H1 (cell line): Measurements from ENCODE around the gene ASTN2. TPM values are rescaled to one million over a fixed set of nuclear protein-coding genes. Genes with fewer than 3 reads are reported as not detected.

ENCODE experiments used
- CTCF ChIA-PET: fragments of 300-600 bp; sonication (Branson Sonifier 250); formaldehyde crosslinking; loops from one replicate; lab custom pipeline; 2021; ENCODE audit not compliant: partially characterized antibody; lab: Charles Lee
- POLR2A ChIA-PET: fragments of 300-600 bp; sonication (Branson Sonifier 250); formaldehyde crosslinking; loops from one replicate; lab custom pipeline; 2021; ENCODE audit warnings: inconsistent platforms; ENCODE audit not compliant: partially characterized antibody; lab: Charles Lee
- DNase-seq, 2 experiments: peaks; one replicate each; pipeline versions ENCODE4 v3.0.0 to v3.0.0-alpha.2; 2010 to 2022; ENCODE audit warnings: low spot score in 2 of 2, low read depth in 1 of 2, mixed read lengths in 1 of 2
- FAIRE-seq: peaks from 2 replicates; lab custom pipeline; 2011; peaks lifted over from hg19 to GRCh38; lab: Jason Lieb, UNC
- H2AFZ ChIP-seq: 2 replicates; pipeline ENCODE4 v1.8.1; 2012; ENCODE audit warnings: low read length, inconsistent platforms
- H2AK5ac ChIP-seq: 2 replicates; pipeline ENCODE4 v1.6.1; 2013; ENCODE audit warnings: low read depth, low read length
- H2BK120ac ChIP-seq: replicated peaks from 2 replicates; pipeline ENCODE3; 2013; ENCODE audit warnings: low read depth, low read length, inconsistent platforms
- H2BK12ac ChIP-seq: 2 replicates; pipeline ENCODE4 v1.6.1; 2013; ENCODE audit warnings: low read depth, low read length
- H2BK15ac ChIP-seq: 2 replicates; pipeline ENCODE4 v1.6.1; 2013; ENCODE audit warnings: low read length
- H2BK20ac ChIP-seq: 2 replicates; pipeline ENCODE4 v1.6.1; 2013; ENCODE audit warnings: low read length
- H2BK5ac ChIP-seq: 2 replicates; pipeline ENCODE4 v1.6.1; 2013; ENCODE audit warnings: low read depth, low read length
- H3K14ac ChIP-seq: 2 replicates; pipeline ENCODE4 v1.6.1; 2013; ENCODE audit warnings: inconsistent platforms; ENCODE audit not compliant: insufficient read length
- H3K18ac ChIP-seq: 2 replicates; pipeline ENCODE4 v1.6.1; 2013; ENCODE audit warnings: low read length; ENCODE audit errors: extremely low read depth
- H3K23ac ChIP-seq: 2 replicates; pipeline ENCODE4 v1.6.1; 2013; ENCODE audit warnings: inconsistent platforms; ENCODE audit not compliant: insufficient read length
- H3K23me2 ChIP-seq: 2 replicates; pipeline ENCODE4 v1.6.1; 2013; ENCODE audit warnings: low read depth, low read length
- H3K27ac ChIP-seq: 2 replicates; pipeline ENCODE4 v1.6.1; 2011; ENCODE audit warnings: low read depth, low read length, inconsistent platforms
- H3K27me3 ChIP-seq, 4 experiments: replicated peaks in 1 of 4; 1 replicate in 1 of 4; 2 replicates in 3 of 4; pipeline versions ENCODE4 v1.6.1 to v1.8.1; 2011 to 2013; ENCODE audit warnings: low read length in 3 of 4, mild to moderate bottlenecking in 3 of 4, inconsistent platforms in 2 of 4, mixed read lengths in 2 of 4, moderate library complexity in 1 of 4; ENCODE audit not compliant: control insufficient read depth in 3 of 4, insufficient read depth in 3 of 4; ENCODE audit errors: extremely low read depth in 1 of 4
- H3K36me3 ChIP-seq, 4 experiments: 2 replicates each; pipeline versions ENCODE4 v1.6.1 to v1.8.1; 2011 to 2013; ENCODE audit warnings: mild to moderate bottlenecking in 4 of 4, low read length in 3 of 4, moderate library complexity in 2 of 4, control low read depth in 1 of 4, inconsistent platforms in 1 of 4; ENCODE audit not compliant: insufficient read depth in 4 of 4, control insufficient read depth in 2 of 4
- H3K4ac ChIP-seq: replicated peaks from 2 replicates; pipeline ENCODE3; 2013; ENCODE audit warnings: low read length, low read depth, mixed read lengths, inconsistent platforms; ENCODE audit not compliant: insufficient read length
- H3K4me1 ChIP-seq, 4 experiments: replicated peaks in 1 of 4; 1 replicate in 1 of 4; 2 replicates in 3 of 4; pipeline versions ENCODE4 v1.6.1 to v1.8.1; 2011 to 2013; ENCODE audit warnings: low read length in 3 of 4, inconsistent platforms in 2 of 4, mixed read lengths in 1 of 4; ENCODE audit not compliant: insufficient read depth in 4 of 4, control insufficient read depth in 3 of 4
- H3K4me2 ChIP-seq, 2 experiments: 2 replicates each; pipeline versions ENCODE4 v1.6.1 to v1.8.1; 2011 to 2013; ENCODE audit warnings: low read depth in 2 of 2, low read length in 2 of 2, control low read depth in 1 of 2, inconsistent platforms in 1 of 2, mild to moderate bottlenecking in 1 of 2; ENCODE audit not compliant: insufficient read depth in 1 of 2
- H3K4me3 ChIP-seq, 4 experiments: fragments of 200-600, 300-600 bp in 1 of 4; sonication (generic), shearing (Covaris generic), sonication (Bioruptor Twin) in 1 of 4; 2 replicates each; pipeline versions ENCODE4 v1.5.1 to v1.8.1; 2011 to 2016; ENCODE audit warnings: low read length in 4 of 4, low read depth in 3 of 4, control low read depth in 2 of 4, inconsistent platforms in 2 of 4, mild to moderate bottlenecking in 2 of 4, mixed read lengths in 1 of 4, moderate library complexity in 1 of 4; ENCODE audit not compliant: insufficient read depth in 2 of 4; ENCODE audit errors: extremely low read depth in 1 of 4
- H3K56ac ChIP-seq: replicated peaks from 2 replicates; pipeline ENCODE3; 2013; ENCODE audit warnings: low read depth, mild to moderate bottlenecking, mixed read lengths, low read length, inconsistent platforms; ENCODE audit not compliant: insufficient read length
- H3K79me1 ChIP-seq: 2 replicates; pipeline ENCODE4 v1.6.1; 2013; ENCODE audit warnings: low read depth, low read length, control low read depth
- H3K79me2 ChIP-seq, 2 experiments: 2 replicates each; pipeline versions ENCODE4 v1.6.1 to v1.8.1; 2012 to 2013; ENCODE audit warnings: low read length in 2 of 2, mild to moderate bottlenecking in 2 of 2, inconsistent platforms in 1 of 2; ENCODE audit not compliant: insufficient read depth in 2 of 2, control insufficient read depth in 1 of 2
- H3K9ac ChIP-seq, 4 experiments: replicated peaks in 1 of 4; 1 replicate in 1 of 4; 2 replicates in 3 of 4; pipeline versions ENCODE4 v1.6.1 to v1.8.1; 2011 to 2013; ENCODE audit warnings: low read depth in 3 of 4, low read length in 3 of 4, control low read depth in 2 of 4, mild to moderate bottlenecking in 2 of 4, moderate library complexity in 2 of 4, inconsistent platforms in 1 of 4; ENCODE audit errors: extremely low read depth in 1 of 4
- H3K9me3 ChIP-seq, 2 experiments: 2 replicates each; pipeline versions ENCODE4 v1.6.1 to v1.8.1; 2012 to 2013; ENCODE audit warnings: mild to moderate bottlenecking in 2 of 2, moderate library complexity in 2 of 2, control low read depth in 1 of 2, inconsistent platforms in 1 of 2, low read depth in 1 of 2, low read length in 1 of 2, mixed read lengths in 1 of 2; ENCODE audit not compliant: insufficient read depth in 2 of 2
- H4K20me1 ChIP-seq, 2 experiments: replicated peaks in 1 of 2; 2 replicates each; pipeline versions ENCODE3 to v1.8.1; 2011 to 2013; ENCODE audit warnings: inconsistent platforms in 2 of 2, low read length in 2 of 2, mild to moderate bottlenecking in 1 of 2; ENCODE audit not compliant: insufficient read depth in 2 of 2, control insufficient read depth in 1 of 2
- H4K5ac ChIP-seq: 2 replicates; pipeline ENCODE4 v1.6.1; 2013; ENCODE audit warnings: low read length, low read depth, mixed read lengths, inconsistent platforms; ENCODE audit not compliant: insufficient read length
- H4K8ac ChIP-seq: 2 replicates; pipeline ENCODE4 v1.8.0; 2013; ENCODE audit warnings: mild to moderate bottlenecking, moderate library complexity, low read length, inconsistent platforms; ENCODE audit not compliant: insufficient read depth; ENCODE audit errors: extremely low read depth
- H4K91ac ChIP-seq: replicated peaks from 2 replicates; pipeline ENCODE3; 2013; ENCODE audit warnings: low read length, mixed read lengths, inconsistent platforms; ENCODE audit not compliant: insufficient read length
- ASH2L ChIP-seq: fragments of 200-600, 300-600 bp; sonication (generic); IDR thresholded peaks from one replicate; pipeline ENCODE4 v1.7.1; 2017; ENCODE audit warnings: low read length
- BRCA1 ChIP-seq: IDR thresholded peaks from 2 replicates; pipeline ENCODE4 v1.6.1; 2012; ENCODE audit warnings: low read depth, low read length, improper control_type of control experiment
- MAFK ChIP-seq: IDR thresholded peaks from 2 replicates; pipeline ENCODE4 v1.6.1; 2012; ENCODE audit warnings: low read depth, mild to moderate bottlenecking, improper control_type of control experiment, low read length
- MAX ChIP-seq: IDR thresholded peaks from 2 replicates; pipeline ENCODE4 v1.6.1; 2012; ENCODE audit warnings: inconsistent platforms
- PHF8 ChIP-seq: fragments of 200-600 bp; sonication (generic); conservative IDR thresholded peaks from 2 replicates; pipeline ENCODE4 v1.7.1; 2012; ENCODE audit warnings: low read depth, mild to moderate bottlenecking, inconsistent platforms, low read length, moderate library complexity
- SIRT6 ChIP-seq: IDR thresholded peaks from one replicate; pipeline ENCODE4 v1.7.1; 2012; ENCODE audit warnings: low read length, inconsistent platforms
- TAF7 ChIP-seq: optimal IDR thresholded peaks from 2 replicates; pipeline ENCODE3; 2011; ENCODE audit warnings: low read depth, mild to moderate bottlenecking, inconsistent platforms, low read length, moderate library complexity, borderline replicate concordance
- TEAD4 ChIP-seq: IDR thresholded peaks from 2 replicates; pipeline ENCODE4 v1.6.1; 2012; ENCODE audit warnings: low read depth, low read length, inconsistent platforms, mixed read lengths
- WGBS, 2 experiments: shearing (Covaris generic) in 1 of 2; methylation state at CpG; one replicate each; pipeline versions ENCODE4 v1.1.6 to v1.1.7; 2013 to 2015; ENCODE audit warnings: low lambda C conversion rate in 2 of 2, mixed read lengths in 2 of 2, inconsistent platforms in 1 of 2, low coverage in 1 of 2, missing lambda C conversion rate in 1 of 2; ENCODE audit not compliant: insufficient replicate concordance in 2 of 2, insufficient coverage in 1 of 2, insufficient read length in 1 of 2; ENCODE audit errors: extremely low coverage in 1 of 2, missing lambda C conversion rate in 1 of 2; 5-methylcytosine and 5-hydroxymethylcytosine counted together
- polyA plus RNA-seq, 7 experiments: library from polyadenylated mRNA; depleted of rRNA in 3 of 7; stranded (reverse) in 5 of 7; unstranded in 2 of 7; fragments of >200 nt in 5 of 7; fragments of 200-250 nt in 2 of 7; gene quantifications; 1 replicate in 5 of 7; 2 replicates in 1 of 7; 4 replicates in 1 of 7; pipeline versions ENCODE4 v1.2.1 to v1.2.3, GENCODE V29; 2011 to 2013; ENCODE audit warnings: missing spikeins in 2 of 7, mixed read lengths in 2 of 7
- total RNA-seq: library from RNA; stranded (reverse); fragmentation: NEBNext Ultra II Directional; extraction: Animal tissue kit (Norgen Biotek cat#: 25700); gene quantifications from 2 replicates; pipeline ENCODE4 v1.2.1, GENCODE V29; 2021

Gene ASTN2
- total and polyA plus RNA-seq, 2 of the 8 experiments (the other 6 are each of a cell fraction or from before 2014, with no cell fraction given), result 8.2 to 13.7 TPM

GRCh38 chr9:116549786-116550660 is 864.8 kb downstream of the ASTN2 start:
- no peak overlapping the region for H2BK20ac ChIP-seq
- H3K9me3 ChIP-seq, result no peaks in the 10 kb centered on the region
- H3K4ac ChIP-seq, result no peak overlapping the region
- DNase-seq (no peak), FAIRE-seq (no peak)
- H3K4me3 ChIP-seq, result no peak overlapping the region
- no peak overlapping the region for H3K18ac ChIP-seq
- H3K4me2 ChIP-seq, result no peak overlapping the region
- no peak overlapping the region for H2BK15ac ChIP-seq
- no peak overlapping the region for H2BK120ac ChIP-seq
- no peaks in the 10 kb centered on the region for H3K23me2 ChIP-seq
- H2AFZ ChIP-seq, result no peak overlapping the region
- no peaks in the 10 kb centered on the region for H3K36me3 ChIP-seq
- H3K27me3 ChIP-seq, result no peaks in the 10 kb centered on the region
- H3K9ac ChIP-seq, result no peak overlapping the region
- no peak overlapping the region for H2BK5ac ChIP-seq
- ChIA-PET POLR2A (no interaction called here), CTCF (interaction anchor here (0.6 to 1.6 kb wide), 3 partner anchors 379 to 401 kb away, joined by 3 to 5 read pairs (median 4); no protein-coding TSS in a partner anchor)
- H3K79me2 ChIP-seq, result no peaks in the 10 kb centered on the region
- 0 out of 7 replicates have a peak, but pooled peaks cover 0 to 2% (median 0%) of the 10 kb centered on the region in 4 experiments for H3K4me1 ChIP-seq
- H3K14ac ChIP-seq, result no peak overlapping the region
- H2BK12ac ChIP-seq, result no peak overlapping the region
- no peak overlapping the region for H3K27ac ChIP-seq
- peaks cover 0 to 4% of the 10 kb centered on the region in 2 experiments for H4K20me1 ChIP-seq
- no peak overlapping the region for H4K91ac ChIP-seq
- no peak overlapping the region for H3K23ac ChIP-seq
- 78% methylated on average over 5 of the region's 5 CpGs; no CpG with 5 or more reads in 1 of the 2 experiments for WGBS, 2 experiments
- H4K5ac ChIP-seq, result no peak overlapping the region
- TF ChIP-seq TAF7 (no peak), BRCA1 (no peak), TEAD4 (no peak), ASH2L (no peak), MAX (no peak), SIRT6 (no peak), PHF8 (no peak), MAFK (no peak)
- no peak overlapping the region for H3K56ac ChIP-seq
- no peak overlapping the region for H2AK5ac ChIP-seq
- no peak overlapping the region for H4K8ac ChIP-seq
- no peaks in the 10 kb centered on the region for H3K79me1 ChIP-seq
